ENCODE data around the gene ASCL5.

DNA sequence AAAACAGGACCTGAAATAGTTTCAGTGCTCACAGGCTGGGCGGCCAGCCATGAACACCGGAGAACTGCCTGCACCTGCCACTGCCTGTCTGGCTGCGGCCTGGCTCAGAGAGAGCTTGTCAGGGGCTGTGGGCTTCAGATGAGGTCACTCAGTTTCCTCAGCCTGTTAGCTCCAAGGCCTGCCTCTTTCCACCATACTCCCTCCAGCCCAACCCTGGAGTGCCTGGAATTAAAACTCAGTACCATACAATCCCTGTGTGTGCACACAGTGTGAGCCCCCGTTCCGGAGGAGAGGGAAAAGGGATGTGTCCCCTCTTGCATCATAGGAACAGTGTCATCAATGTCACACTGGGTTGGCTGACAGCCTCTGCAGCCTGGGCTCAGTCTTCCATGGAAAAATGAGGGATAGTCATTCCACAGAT lies 30.9 kb downstream of the ASCL5 start:
- TF ChIP-seq, protein P1, sequence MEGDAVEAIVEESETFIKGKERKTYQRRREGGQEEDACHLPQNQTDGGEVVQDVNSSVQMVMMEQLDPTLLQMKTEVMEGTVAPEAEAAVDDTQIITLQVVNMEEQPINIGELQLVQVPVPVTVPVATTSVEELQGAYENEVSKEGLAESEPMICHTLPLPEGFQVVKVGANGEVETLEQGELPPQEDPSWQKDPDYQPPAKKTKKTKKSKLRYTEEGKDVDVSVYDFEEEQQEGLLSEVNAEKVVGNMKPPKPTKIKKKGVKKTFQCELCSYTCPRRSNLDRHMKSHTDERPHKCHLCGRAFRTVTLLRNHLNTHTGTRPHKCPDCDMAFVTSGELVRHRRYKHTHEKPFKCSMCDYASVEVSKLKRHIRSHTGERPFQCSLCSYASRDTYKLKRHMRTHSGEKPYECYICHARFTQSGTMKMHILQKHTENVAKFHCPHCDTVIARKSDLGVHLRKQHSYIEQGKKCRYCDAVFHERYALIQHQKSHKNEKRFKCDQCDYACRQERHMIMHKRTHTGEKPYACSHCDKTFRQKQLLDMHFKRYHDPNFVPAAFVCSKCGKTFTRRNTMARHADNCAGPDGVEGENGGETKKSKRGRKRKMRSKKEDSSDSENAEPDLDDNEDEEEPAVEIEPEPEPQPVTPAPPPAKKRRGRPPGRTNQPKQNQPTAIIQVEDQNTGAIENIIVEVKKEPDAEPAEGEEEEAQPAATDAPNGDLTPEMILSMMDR (IDR thresholded peaks at IDR 0.05; ENCODE audit: insufficient read depth, low read length, poor library complexity, severe bottlenecking) = no peak
- TF ChIP-seq EZH2phosphoT487 (conservative IDR thresholded peaks at IDR 0.05; ENCODE audit: low read length) = no peak
